Stimulated activated CD4-positive, alpha-beta T cell treated with anti-CD3 and anti-CD28 coated beads, Interleukin-2, amount 100 ng/mL, for 24 hours (primary cell): ENCODE results near the gene PRKG1.
"Not testable (repeated sequence)": the region's sequence is repeated elsewhere in the genome, so short reads cannot be mapped to it uniquely, and the experiment has no call there.

ENCODE experiments used
- DNase-seq, 2 donors: peaks; one replicate each; pipeline ENCODE4 v3.0.0-alpha.2; 2020

PRKG1 gene

DNA sequence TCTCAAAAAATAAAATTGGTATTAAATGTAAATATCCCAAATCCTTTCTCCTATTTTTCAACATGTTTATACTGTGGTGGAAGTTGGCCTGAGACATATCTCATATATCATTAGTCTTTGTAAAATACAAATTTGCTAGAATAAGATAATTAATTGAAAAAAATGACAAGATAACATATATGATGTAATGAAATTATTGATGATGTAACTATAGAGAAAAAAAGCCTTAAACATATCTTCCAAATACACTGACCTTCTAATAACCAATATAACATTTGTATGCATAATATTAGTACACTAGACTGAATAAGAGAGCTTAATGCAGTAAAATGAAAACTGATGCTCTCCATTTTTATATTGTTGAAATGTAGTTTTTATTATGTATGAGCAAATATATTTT, 104.3 kb downstream of the PRKG1 start:
- DNase-seq: no peak

DNA sequence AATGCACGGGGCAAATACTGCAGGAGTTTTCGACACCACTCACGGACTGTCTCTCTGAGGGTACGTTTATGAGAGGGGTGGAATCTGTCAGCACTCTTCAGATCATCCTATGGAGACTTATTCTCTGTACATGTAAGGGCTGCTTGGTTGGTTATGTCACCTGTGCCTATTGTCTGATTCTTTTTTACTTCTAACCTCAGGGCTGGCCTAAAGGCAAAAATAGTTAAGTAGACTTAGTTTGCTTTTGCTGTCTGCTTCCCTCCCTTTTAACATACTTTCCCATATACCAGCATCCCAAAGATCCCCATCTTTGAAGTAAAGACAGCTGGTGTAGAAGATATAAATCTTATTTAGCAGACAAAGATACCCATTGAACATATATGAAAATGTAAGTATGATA, 105.9 kb downstream of the PRKG1 start:
- no peak for DNase-seq

DNA sequence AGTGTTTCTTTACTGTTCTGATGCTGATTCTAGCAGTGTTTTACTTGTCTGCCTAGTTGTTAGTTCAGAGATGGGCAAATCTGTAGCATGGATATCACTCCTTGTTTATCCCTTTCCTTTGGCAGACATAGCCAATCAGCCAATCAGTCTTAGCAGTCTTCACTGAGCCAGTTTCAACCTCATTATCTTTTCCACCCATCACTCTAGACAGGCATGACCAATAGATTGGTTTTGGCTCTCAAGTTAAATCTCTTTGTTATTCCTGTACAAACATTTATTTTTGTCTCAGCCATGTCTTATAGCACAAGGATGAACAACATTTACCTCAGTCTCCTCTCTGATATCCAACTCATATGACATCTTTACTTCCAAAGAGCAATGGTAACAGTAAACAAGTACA, 109.5 kb downstream of the PRKG1 start:
- DNase-seq: no peak

DNA sequence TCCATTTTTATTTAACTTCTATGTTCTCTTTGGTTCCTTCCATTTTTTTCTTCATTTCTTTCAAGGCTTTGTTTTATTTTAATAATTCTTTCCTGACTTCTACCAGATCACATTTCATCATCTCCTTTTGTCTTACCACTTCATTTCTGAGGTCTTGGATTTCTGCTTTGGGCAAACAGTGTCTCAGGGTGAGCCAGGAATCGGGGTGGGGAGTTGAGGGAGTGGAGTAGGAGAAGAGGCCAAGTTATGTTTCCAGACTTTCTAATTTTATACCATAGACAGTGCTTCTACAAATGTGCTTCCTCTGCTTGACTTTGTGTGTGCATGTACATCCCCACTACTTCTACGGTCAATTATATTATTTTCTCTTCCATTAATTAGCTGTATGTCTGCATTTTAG, 112.1 kb downstream of the PRKG1 start:
- DNase-seq: no peak

DNA sequence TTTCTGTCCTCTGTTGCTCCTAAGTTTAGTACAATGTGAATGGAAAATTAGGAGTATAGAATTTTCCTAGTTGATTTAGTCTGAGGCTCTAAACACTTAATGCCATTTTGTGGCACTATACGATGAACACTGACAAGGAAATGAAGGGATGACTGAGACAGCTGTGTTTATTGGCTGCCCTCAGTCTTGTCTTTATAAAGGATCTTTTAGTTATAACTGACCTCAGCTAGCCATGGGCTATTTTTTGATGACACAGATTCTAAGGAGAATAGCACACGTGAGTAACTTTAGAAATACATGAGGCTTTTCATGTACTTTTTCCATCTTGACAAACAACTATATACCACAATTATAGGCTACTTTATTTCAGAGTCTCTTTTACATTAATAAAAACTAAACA, 113.7 kb downstream of the PRKG1 start:
- no peak for DNase-seq

DNA sequence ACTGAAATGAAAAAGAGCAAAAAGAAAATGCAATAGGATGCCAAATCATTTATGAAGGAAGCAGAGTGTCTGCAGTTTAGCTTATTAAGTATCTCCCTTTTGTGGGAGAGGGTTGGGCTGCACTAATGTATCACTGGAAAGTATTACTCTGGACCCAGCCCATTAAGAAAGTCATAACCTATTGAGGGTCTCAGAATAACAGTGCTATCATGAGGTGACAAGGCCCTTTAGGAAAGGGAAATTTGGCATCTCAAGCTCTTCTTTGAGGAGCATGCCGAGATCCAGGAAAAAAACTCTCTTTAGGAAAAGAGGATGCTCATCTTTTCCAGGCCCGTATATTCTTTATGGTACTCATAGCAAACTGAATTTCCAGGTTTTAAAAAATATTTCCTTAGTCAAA, 114.6 kb downstream of the PRKG1 start:
- DNase-seq: no peak

DNA sequence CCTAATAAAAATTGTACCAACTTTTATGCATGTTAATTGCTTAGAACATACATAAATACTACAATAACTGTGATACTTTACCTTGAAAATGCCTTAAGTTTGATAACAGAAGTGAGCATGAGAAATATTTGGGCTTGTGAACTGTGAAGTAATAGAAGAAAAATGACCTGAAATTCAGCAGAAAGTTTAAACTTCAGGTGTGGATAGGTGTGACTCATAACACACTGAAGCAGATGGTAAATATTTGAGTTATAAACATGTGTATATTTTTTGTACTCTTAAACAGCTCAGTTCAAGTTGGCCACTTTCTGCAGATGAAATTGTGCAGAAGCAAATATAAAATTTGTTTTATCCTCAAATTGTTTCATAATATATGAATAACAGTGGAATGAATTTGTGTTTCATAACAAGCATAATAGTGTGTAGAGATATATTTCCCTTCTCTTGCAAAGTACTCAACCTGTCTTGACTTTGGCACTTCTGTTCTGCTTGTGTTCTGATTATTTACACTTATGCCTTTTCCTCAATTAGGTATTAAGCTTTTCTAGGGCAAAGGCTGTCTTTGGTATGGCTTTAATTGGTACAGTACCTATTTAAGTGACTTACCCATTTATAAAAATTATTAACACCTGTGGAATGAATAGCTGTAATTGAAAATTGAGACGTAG, 122.4 kb downstream of the PRKG1 start:
- DNase-seq: no peak

DNA sequence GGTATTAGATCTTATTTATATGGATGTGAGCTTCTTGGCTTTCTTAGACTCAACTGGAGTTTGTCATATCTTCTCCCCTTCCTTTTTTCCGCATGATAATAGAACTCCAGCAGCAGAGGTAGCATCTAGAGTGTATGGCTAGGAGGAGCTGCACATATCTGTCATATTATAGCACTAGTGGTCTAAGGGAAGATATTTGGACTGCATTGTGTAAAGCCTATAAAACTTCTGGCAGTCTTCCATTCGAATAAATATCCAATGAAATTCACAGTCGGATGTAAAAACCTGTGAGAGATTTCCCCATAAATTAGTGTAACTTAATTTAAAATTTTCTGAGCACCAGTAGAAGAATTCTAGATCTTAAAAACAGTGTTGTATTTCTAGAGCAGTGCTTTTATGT, 123.9 kb downstream of the PRKG1 start:
- no peak for DNase-seq

DNA sequence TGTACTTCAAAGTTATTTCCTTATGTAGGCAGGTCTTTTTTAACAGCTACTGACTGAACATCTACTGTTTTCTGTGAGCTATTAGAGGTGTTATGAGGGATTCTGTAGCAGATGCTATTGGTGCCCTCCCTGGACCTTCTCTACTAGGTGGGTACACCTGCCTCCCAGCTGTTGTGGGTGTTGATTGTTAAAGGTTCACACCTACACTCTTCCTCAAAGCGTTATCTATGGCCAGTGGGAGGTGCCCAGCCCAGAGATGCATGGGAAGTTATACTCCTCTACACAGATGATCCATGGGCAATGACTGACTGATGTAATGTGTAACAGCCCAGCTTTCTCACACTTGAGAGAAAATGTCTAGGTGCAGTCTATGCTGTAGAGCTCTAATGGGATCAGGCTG, 127.7 kb downstream of the PRKG1 start:
- DNase-seq: no peak

DNA sequence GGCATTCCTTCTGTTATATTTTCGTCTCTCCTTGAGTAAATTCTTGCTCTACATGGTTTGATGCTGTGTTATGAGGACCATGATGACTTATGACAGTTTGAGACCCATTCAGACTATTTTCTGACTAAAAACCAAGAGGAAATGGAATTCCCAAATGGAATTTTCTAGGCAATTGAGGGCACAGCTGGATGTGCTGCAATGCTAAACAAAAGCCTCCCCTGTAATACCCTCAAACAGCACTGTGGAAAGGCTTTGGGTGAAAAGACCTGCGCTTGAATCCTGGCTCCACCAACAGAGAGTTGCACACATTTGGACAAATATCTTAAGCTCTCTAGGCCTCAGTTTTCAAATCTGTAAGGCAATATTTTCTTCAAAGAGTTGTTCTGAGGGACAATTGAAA, 129.1 kb downstream of the PRKG1 start:
- DNase-seq: no peak

DNA sequence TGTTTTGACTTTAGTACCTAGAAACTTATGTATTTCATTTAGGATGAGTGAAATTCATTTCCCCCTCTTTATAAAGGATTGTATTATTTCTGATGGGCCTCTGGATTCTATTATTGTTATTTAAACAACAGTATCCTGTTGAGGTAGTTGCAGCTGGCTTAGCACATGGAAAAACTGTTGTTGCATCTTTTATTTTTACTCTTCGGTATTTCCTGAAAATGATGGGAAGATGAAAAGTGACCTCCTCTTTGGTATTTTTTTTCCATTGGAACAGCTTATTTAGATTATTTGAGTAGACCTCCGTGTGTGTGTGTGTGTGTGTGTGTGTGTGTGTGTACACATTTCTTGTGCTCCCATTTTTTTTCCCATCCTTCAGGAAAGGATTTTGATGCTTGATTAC, 129.8 kb downstream of the PRKG1 start:
- DNase-seq: no peak

DNA sequence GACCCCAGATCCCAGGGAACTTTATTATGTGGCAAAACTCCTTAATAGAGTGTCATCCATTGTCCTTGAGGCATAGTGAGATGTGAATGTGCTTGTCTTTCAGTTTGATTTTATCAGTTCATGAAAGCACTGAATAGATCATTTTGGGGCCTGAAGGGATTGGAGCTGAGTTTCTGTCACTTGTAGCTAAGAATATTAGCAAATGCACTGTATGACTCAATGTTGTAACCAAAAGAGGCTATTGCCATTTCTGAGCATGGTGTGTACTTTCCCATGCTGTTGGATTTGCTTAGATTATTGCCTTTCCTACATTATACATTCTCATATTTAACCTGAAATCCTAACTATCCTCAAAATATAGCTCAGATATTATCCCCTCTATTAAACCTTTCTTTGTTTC, 130.4 kb downstream of the PRKG1 start:
- DNase-seq: no peak

DNA sequence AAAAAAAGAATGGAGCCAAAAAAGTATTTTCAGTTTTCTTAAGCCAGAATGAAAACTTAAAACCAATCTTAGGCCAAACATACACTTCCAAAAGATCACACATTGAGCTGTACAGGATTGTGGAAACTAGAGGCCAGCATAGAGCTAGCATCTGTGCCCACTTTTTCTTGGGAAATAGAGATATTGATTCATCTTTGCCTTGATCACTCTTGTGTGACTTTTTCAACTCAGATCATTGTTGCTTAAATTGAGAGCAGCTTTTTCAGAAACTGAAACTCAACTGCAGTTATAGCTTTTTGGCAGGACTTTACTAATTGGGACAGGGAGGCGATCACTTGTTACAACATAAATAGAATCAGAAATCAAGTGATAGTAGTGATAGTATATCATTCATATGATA, 132.2 kb downstream of the PRKG1 start:
- no peak for DNase-seq

DNA sequence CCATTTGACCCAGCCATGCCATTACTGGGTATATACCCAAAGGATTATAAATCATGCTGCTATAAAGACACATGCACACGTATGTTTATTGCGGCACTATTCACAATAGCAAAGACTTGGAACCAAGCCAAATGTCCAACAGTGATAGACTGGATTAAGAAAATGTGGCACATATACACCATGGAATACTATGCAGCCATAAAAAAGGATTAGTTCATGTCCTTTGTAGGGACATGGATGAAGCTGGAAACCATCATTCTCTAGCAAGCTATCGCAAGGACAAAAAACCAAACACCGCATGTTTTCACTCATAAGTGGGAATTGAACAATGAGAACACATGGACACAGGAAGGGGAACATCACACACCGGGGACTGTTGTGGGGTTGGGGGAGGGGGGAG, 138.7 kb downstream of the PRKG1 start:
- not testable (repeated sequence) for DNase-seq

DNA sequence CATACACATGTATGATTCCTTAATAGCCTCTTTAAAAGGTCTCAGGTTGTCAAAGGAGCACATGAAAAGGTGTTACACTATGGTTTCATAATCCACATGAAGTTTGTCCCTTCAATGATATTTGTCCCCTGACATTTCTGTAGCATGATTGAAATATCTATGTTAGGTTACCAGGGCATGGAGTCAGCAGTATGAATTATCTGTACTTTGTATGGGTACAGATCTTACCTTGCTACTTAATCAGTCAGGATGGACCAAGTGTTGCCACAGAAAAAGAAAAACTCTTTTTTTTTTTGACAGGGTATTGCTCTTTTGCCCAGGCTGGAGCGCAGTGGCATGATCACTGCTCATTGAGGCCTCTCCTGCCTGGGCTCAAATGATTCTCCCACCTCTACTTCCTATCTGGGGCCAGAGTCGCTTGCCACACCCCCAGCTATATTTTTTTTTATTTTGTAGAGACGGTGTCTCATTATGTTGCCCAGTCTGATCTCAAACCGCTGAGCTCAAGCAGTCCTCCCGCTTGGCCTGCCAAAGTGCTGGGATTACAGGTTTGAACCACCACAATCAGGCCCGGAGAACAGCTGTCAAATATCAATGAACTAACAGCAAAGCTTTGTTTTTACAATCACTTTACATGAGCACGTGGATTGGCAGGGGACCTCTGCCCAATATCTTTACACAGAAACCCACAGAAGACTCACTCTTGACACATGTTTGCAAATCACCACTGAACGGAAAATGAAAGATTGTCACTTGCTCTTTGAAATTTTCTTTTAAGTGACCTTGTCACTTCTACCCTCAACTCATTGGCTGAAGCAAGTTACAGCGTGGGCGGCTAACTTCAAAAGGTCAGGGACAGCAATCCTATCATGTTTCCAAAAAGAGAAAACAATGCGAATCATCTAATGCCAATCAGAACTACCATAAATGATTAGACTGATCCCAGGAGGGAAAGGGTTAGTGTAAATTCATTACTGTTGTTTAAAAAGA, 140.2 kb downstream of the PRKG1 start:
- DNase-seq: no peak

DNA sequence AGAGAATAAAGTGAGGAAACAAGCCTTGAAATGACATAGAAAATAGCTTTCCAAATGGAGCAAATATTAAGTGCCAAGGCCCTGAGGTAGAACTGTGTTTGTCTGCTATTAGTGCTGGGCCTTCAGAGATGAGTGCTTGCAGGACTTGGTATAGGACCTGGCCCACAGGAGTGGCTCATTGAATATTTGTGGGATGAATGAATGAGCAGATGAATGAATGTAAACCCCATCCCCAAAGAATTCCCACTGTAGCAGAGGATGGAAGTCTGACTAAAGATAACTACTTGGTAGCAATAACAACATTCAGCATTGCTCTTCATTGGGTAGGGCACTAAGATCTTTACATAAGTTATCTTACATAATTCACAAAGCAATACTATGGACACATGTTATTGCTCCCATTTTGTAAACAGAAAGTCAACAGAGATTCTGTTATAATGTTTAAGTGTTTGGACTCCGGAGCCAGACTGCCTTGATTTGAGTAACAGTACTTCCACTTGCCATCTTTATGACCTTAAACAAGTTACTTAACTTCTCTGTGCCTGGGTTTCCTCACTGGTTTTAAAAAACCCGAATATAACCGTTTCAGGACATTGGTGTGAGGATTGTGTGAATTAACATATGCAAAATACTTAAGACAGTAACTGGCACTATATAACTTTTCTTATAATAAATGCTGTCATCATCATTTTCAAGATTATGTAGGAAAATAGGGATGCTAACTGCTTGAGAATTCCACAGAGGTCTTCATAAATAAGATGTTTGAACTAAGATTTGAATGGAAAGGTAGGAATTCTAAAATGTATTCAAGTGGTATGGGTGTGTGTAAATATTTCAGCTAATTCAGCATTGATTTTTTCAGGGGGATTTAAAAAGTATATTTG, 141.9 kb downstream of the PRKG1 start:
- DNase-seq: no peak

DNA sequence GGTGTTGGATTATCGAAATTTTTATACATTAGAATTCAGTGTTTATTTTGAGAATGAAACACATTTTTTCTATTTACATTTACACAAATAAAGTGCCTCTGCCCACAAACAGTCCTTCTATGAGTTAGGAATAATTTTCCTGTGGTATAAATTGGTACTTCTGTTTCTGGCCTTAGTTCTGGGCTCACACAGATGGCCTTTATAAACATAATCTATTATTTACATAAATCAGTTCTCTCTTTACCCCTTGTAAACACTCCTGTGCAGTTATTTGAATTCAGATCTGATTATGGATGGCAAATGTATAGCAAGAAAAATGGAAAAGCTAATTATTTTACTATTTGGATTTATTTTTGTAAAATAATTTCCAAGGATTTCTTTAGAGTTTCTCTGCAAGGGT, 143.2 kb downstream of the PRKG1 start:
- DNase-seq: no peak

DNA sequence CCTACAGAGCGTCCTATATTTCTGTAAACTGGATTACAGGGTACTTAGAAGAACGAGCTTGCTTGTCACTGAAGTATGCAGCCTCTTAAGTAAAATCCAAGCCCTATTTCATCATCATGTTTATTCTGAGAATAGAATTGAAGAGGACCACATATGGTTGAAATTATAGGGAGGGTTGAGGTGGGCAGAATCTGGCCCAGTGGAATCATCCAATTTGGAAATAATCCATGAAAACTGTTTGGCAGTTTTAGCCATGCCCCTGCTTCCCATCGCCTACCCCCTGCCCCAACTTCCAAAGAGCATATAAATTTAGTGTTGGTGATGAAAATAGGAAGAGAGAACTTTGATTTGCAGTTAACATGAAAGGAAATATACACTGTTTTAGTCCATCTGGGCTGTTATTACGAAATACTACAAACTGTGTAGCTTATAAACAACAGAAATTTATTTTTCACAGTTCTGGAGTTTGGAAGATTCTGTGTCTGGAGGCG, 150.4 kb downstream of the PRKG1 start:
- DNase-seq: no peak

DNA sequence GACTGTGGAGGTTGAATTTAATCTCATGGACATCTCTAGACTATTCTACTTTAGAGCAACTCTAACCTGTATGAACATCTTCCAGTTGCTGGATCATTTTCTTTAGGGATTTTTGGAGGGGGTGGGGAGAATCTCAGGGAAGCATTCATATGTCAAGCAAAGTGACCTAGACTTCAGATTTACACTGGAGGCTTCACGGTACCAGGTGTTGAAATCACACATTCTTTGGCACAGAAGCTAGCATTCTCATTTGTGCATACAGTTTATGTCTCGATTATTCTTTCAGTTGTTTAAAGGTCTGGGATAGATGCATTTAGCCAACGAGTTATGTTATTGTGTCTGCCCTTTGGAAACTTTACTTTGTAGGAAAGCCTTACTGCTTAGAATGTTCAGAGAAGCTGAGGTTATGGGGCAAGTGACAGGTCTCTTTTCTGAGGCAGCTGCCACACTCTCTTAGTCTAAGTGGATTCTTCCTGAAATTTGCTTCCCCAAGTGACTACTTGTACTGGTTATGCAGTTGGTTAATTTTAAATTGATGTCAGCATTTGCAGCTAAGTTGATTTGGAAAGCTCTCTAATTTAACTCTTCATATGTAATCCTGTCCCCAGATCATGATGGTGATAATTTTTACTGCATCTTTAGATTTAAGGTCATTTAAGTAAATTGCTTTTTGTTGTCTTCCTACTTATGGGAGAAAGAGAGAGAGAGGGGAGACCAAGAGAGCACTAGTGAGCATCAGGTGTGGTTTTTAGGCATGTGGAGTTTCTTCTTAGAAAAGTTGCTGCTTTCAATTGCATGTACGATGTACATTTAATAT, 153.8 kb downstream of the PRKG1 start:
- DNase-seq: no peak

DNA sequence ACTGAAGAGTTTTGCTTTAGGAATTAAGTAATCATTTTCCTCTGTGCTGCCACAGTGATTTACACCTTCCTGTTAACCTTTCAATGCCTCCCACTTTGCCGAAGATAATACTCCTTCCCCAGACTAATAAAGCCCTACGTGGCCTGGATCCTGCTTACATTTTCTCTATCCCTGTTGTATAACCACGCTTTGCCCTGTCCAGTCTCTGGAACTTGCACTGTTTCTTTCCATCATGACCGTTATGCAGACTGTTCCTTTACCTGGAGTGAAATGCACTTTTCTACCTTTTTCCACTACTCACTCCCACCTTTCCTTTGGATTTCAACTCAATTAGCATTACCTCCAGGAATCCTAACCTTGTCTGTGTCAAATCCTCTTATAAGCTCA, 154.4 kb downstream of the PRKG1 start:
- no peak for DNase-seq

DNA sequence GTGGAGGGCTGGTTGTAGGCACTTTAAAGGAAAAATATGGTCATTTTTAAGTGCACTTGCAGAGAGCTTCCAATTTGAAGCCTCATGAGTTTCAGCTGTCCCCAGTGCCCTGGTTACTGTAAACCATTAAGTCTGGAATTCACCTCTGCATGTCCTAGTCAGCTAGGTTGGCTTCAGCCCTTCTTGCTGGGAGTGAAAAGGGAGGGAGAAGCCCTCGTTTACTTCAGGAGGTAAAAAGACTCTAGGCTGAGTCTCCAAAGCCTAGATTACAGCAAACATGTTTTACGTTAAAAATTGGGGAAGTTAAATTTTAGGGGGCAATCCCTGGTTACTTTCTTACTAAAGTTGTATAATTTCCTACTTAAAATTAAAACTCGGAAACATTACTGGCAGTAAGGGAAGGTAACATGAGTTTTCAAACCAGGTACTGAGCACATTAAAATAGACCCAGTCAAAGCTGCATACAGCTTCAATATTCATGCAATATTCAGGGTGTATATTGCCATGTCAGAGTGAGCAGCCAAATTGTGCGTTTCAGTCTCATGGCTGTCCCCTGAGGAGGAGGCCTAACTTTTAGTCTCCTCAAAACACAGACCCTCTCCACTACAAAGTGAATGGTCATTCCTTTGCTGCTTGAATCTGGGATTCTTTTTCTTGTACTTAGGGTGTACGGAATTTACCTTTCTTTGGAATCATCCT, 156.7 kb downstream of the PRKG1 start:
- no peak for DNase-seq

DNA sequence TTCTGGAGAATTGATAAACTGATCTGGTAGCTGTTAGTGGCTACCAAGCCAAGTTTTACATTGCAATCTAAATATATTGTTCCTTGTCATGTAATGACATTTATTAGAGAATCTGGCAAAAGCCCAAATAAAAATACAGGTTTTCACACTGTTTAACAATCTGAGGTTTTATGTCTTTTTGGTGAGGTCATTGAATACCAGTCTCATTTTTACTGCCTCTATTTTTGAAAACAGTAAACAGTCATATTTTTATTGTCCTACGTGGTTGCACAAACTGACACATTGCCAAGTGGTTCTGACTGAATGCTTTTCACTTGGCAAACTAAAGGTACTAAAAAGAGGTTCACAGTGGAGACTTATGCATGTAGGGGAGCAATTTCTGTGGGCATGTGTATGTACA, 157.5 kb downstream of the PRKG1 start:
- DNase-seq: no peak
